Measurements from ENCODE around the gene DCUN1D1.

Gene DCUN1D1

DNA sequence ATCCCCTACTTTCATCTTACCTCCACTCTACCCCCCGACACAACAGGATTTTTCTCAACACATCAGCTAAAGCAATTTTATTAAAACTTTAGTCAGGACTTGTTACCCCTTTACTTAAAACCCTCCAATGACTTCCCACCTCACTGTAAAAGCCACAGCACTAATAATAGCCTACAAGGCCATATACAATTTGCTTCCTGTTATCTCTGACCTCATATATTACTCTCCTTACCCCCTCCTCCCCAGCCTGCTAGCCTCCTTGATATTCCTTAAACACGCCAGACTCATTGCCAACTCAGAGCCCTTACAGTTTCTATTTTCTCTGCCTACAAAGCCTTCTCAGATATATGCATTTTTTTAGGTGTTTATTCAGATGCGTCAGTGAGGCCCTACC lies 54.4 kb downstream of the DCUN1D1 start:
- DNase-seq: no peak

DNA sequence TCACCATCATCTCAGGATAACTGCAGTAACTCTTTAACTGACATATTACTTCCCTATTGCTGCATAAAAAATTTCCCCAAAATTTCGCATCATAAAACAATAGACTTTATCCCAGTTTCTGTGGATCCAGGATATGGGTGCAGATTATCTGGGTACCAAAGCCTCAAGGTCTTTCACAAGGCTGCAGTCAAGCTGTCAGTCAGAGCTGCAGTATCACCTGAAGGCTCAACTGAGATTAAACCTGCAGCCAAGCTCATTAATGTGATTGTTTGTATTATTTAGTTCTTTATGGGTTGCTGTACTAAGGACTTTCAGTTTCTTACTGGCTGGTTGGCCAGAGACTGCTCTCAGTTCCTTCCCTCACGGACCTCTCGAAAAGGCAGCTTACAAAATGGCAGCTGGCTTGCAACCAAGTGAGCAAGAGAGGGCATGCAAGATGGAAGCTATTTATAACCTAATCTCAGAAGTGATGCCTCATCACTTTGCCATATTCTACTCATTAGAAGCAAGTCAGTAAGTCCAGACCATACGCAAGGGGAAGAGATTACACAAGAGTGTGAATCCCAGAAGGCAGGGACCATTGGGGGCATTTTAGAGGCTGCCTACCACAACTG lies 54.9 kb downstream of the DCUN1D1 start:
- DNase-seq: no peak

DNA sequence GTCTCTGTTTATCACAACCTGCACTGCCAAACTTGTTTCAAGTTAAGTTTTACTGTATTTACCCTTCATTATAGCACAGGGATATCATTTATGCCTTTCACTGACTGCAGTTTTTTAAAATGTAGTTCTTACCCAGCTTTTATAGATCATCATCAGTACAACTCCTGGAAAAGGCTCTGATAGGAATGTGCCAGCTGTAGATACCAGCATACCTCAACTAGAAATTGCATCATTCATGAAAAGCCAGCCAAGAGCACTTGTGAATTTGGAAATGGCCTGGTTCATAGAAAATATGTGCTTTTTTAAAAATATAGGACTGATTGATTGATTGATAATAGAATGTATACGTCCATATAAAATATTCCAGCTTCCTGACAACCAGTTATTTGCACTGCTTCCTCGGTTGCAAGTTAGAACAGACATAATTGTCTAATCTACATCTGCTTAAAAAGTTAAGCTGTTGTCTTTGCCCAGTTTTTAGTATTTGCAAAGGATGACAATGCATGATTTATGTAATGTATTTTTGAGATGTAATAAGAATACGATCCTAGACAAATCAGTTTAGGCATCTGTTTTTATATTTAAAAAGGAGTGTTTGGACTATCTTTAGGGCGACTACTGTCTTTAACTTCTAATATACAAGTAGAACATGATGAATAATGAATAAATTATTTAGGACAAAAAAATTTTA lies 58.5 kb downstream of the DCUN1D1 start:
- no peak for DNase-seq

DNA sequence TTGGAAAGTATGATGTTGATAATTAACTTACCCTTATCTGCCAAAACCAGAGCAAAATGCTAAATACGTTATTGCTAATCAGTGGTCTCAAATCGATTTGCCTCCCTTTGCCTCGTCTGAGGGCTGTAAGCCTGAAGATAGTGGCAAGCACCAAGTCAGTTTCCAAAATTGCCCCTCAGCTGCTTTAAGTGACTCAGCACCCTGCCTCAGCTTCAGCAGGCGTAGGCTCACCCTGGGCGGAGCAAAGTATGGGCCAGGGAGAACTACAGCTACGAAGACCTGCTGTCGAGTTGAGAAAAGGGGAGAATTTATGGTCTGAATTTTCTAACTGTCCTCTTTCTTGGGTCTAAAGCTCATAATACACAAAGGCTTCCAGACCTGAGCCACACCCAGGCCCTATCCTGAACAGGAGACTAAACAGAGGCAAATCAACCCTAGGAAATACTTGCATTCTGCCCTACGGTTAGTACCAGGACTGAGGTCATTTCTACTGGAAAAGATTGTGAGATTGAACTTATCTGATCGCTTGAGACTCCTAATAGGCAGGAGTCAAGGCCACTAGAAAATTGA lies 59.7 kb downstream of the DCUN1D1 start:
- DNase-seq: no peak

DNA sequence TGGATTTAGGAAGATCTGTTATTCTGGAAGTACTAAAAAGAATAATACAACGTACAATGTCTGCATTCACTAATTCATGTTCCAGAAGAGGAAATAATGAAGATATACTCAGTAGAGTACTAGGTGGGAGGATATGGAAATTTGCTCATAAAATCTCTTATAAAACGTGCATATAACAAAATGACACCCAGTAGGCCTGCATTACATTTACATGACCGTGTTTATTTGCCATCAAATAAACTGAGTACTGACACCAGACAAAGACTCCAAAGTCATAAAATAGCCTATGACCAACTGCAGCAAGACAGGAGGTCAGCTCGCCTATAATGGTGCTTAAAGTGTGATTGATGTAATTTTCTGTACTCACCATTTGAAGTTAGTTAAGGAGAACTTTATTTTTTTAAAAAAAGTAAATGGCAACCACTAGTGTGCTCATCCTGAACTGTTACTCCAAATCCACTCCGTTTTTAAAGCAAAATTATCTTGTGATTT lies 60.4 kb downstream of the DCUN1D1 start:
- no peak for DNase-seq

DNA sequence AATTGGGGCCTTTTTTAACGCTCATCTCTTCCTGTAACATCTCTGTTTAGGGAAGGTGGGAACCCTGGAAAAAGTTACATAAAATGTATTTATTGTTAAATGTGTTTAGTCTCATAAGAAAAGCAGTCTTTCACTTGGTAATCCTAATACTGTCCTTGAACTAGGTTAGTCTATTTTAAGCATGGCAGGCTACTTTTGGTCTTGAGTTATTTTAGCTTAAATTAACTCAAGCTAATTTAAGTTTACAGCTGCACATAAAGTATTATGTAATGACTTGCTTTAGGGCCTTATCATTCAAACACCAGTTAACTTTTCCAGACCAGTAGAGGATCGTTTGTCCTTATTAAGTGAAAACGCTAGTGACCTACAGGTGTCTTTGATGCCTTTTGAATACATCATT lies 63.2 kb downstream of the DCUN1D1 start:
- DNase-seq: no peak

DNA sequence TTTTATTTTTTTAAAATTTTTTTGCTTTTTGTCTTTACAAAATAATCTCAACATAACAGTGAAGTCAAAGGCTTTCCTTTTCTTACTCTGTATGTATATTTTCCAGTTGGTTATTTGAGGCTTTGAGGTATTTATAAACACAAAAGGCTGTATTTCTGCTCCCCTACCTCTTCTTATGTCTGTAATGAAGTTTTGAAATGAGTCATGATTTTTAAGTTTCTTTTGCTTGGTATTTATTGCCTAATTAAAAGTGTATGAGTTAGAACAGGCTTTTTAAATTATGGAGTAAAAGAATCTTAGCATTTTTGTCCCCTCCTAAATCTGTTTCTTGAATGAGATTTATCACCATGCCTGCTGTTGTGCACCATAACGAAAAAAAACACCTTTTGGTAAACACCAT lies 66.0 kb downstream of the DCUN1D1 start:
- DNase-seq: no peak

DNA sequence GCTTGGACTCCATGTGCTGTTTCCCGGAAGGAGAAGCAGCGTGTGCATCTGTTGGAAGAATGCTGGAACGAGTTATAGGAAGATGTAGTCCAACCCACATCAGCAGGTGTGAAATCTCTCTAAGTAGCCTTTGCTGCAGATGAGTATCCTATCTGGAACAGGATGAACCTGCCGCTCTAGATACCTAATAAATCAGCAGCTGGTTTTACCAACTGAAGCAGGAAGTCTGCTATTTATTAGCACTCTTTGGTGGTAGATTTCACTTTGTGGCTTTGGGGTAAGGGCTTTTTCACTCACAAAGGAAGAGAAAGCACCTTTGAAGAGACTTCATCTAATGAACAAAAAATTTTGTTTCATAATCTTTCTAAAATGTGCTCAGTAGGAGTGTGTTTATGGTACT lies 66.4 kb downstream of the DCUN1D1 start:
- peak; percentile 96 for DNase-seq

DNA sequence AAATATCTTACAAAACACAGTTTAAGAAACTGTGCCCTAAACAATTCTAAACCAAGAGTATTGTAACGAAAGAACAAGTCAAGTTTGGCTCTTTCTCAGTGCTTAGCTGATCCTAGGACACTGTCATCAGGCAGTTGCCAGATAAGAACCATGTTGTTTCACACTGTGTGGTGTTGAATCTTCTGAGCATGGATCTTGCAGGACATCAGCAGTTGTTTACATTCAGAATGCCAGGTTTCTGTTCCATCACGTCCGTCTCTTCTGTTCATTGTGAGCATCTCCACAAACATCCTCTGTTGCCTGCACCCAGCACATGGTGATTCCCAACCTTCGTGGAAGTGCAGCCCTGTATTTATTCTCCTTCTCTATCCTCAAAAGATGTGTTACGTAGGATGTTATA lies 67.9 kb downstream of the DCUN1D1 start:
- no peak for DNase-seq

DNA sequence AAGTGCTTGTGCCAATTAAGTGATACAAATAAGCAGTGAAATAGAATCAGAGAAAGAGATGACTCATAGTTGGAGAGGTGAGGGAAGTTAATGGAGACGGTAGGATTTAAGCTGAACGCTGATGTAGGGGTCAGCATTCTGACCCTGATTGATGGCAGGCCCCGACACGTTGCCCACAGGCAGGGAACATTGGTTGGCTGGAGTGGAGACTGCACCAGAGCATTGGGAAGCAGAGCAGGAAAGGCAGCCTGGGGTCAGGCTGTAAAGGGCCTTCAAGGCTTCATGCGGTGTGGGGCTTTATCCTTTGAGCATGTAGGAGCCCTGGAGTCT lies 68.6 kb downstream of the DCUN1D1 start:
- DNase-seq: no peak

DNA sequence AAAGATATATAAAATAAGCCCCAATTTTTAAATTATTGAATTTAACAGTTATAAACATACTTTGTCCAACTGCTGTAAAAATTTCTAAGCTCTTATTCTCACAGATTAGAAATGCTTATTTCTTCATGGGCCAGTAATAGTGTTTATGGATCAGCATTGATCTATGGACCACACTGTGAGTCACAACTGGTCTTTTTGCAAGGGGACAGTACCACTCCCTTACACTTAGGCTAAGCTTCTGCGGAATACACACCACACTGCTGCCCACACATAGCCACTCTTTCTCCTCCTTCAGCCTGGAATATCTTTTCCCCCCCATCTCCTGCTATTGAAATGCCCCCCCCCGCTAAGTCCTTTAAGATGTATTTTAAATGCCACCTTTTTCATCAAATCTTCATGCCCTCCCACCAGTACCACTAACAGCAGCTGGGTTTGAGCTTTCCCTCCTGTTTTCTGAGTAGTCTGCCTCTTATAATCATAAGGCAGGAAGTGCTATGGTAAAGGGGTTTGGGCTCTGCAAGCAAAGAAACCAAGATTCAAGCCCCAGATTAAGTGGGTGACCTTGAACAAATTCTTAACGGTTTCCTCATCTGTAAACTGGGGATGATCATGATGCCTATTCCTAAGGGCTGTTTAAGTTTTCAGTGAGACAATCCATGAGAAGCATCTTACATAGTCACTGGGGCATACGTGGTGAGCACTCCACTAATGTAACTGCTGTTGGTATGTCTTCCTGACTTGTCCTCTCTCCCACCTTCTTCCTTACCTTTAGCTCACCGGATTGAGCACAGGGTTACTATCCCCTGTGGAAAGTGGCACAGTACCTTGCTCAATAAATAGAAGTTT lies 69.2 kb downstream of the DCUN1D1 start:
- peak; percentile 11 for DNase-seq

DNA sequence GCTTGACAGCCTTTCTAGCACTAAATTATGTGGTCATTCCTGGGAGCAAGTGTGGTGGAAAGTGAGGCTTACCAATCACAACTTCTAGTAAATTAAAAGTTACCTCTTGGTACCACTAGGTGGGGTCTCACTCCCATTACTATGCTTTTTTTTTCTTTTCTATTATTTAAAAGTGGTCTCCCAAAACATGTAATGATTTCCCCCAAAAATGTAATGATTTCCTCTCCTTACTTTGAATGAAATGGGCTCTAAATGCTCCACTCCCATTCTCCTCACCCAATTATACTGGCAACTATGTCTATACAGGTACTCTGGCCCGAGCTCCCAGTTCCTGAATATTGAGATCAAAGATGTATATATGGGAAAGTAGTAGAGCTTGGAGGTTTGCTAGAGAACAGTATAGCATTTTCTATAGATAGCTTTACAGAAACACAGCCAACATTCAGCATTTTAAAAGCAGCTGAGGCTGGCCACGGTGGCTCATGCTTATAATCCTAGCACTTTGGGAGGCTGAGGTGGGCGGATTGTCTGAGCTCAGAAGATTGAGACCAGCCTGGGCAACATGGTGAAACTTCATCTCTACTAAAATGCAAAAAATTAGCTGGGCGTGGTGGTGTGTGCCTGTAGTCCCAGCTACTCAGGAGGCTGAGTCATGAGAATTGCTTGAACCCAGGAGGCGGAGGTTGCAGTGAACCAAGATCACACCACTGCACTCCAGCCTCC lies 70.9 kb downstream of the DCUN1D1 start:
- DNase-seq: peak; percentile 15

DNA sequence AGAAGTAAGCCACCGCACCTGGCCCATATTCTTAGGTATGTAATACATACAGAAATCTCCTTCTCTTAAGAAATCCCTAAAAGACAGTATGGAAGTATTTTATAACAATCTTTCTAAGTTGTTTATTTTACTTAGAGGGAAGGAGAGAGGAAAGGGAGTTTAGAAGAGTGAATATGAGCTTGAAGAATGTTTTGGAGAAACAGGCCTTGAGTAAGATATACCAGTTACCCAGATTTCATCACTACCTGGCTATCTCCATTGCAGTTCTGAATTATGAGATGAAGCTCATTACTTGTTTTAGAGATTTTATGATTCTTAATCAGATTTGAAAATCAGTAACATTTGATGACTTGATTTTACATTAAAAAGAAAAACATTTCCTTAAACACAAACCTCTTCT lies 71.9 kb downstream of the DCUN1D1 start:
- DNase-seq: no peak

DNA sequence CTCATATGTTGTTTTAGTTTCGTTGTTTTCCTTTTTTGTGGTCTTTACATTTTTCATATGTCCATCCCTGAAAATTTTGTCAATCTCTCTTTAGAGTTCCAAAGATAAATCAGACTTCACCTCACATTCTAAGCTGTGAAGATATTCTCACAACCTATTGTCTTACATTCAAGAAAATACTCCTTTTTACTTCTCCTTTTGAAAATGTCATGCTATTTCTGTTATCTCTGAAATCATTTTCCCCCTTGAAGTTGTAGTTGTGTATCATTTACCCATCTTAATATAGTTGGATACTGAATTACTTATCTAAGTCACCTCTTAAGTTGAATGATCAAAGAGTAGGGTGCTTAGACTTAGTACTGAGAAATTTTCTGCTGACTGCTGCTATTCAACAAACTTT lies 74.3 kb downstream of the DCUN1D1 start:
- DNase-seq: no peak

DNA sequence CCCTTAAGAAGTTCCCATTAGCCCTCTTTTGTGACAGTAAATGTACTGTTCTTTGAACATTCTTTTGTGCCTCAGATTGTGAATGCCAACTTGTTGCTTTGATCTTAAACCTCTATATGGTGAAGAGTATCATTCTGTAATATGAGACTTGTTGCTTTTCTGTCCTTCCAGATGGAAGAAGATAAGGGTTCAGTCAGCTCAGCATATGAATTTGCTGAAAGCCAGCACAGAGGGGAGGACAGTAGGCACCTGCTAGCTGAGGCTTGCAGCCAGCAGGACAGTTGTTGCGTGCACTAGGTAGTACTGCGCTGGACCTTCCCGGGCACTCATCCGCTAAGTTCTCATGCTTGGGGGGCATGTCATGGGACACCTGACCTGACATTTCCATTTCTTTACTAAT lies 74.7 kb downstream of the DCUN1D1 start:
- peak; percentile 39 for DNase-seq

DNA sequence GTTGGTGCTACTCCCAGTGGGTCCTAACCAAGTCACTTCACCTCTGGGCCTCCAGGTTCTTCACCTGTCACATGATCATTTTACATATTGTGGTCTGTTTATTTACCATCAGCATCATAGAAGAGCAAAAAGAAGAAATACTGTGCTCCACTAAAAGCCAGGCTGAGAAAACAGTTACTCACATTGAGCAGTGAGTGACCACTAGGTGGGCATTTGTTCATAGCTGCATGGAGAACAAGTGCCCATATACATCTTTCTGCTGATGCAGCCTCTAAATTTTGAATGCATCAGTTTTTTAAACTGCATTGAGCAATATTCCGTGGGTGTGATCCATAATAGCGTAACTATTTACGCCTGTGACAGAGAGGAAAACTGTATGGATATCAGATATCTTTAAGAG lies 76.2 kb downstream of the DCUN1D1 start:
- peak; percentile 62 for DNase-seq

DNA sequence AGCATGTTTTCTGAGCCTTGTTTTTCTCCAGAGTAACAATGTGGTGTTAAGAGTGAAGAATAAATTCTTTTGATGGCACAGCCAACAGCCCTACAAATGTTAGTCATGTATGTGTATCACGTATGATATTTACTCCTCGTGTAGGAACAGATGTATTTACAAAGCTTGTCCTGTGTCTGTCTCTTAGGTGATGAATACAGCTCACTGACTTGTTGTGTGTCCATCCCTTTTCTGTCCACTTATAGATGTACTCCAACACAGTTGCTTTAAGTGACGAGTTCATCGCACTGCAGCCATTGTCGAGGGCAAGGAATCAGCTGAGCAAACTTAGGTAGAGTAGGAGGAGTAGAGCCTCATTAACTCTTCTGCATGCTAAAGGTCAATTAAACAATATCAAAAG lies 78.1 kb downstream of the DCUN1D1 start:
- peak; percentile 69 for DNase-seq

DNA sequence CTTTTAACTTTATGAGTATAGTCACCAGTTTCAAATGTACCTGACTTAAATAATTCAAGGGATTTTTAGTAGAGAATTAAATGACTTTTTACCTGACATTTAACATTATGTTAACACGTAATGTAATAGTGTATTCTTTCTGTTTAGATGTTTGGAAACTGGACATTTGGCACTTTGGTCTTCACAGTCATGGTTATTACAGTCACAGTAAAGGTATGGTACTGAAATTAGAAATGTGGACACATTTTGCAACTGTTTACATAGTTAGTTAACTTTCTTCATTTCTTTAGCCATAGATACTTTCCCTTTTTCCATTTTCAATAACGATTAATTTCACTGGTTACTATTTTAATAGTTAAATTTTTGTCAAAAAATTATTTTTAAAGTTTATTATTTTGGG lies 83.8 kb downstream of the DCUN1D1 start:
- DNase-seq: no peak

DNA sequence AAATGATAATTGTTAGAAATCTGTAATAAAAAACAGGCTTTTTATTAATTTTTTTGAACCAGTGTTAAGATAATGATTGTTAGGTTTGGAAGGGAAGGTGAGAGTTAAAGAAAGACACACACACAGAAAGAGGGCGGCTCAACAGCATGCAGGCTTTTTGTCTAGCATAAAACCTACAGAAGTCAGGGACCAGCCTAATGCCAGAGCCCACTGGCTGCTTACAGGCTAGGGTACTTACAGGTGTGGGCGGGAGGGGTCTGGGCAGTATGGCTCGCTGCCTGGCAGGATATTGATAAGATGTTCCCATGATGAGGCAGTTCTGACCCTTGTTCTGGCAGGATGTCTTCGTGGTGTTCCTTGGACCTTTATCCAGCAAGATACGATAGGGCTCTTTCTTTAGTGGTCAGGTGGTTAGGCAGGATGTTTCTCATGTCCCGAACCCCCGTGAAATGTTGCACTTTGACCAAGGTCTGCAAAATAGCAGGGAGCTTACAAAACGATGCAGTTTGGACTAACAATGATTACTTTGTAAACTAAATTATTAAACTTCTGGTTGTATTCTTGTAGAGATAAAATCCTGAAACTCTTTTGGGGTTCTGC lies 84.7 kb downstream of the DCUN1D1 start:
- DNase-seq: no peak

DNA sequence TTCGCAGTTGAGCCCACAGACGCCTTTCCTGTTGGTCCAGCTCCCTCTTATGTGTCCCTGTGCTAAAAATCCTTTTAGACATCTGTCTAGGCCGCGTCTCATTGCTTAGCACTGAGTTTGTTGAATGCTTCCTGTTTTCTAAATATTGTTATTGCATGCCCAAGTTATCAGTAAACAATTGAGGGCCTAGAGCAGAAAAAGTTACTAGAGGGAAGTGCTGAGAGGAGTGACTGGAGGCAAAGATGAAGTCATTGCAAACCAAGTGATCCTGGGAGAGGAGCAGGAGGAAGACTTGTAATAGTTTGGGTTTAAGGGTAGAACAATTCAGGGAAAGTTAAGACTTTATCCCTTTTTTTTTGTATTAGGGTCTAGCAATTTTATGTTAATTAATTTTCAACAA lies 88.1 kb downstream of the DCUN1D1 start:
- no peak for DNase-seq

DNA sequence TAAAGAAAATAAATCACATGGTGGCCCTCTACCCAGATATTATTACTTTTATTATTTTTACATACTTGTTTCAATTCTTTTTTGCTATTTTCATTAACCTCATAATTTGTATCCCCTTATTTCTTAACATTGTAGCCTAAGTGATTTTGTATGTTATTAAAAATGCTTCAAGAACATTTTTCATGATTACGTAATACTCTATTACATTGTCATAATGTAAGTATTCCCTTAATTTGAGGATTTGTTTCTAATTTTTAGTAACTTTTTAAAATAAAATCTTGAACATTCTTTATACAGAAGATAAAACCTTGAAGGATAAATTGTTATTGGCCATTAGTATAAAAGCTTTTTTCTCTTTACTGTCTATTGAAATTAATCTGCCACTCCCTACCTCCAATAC lies 89.0 kb downstream of the DCUN1D1 start:
- no peak for DNase-seq

DNA sequence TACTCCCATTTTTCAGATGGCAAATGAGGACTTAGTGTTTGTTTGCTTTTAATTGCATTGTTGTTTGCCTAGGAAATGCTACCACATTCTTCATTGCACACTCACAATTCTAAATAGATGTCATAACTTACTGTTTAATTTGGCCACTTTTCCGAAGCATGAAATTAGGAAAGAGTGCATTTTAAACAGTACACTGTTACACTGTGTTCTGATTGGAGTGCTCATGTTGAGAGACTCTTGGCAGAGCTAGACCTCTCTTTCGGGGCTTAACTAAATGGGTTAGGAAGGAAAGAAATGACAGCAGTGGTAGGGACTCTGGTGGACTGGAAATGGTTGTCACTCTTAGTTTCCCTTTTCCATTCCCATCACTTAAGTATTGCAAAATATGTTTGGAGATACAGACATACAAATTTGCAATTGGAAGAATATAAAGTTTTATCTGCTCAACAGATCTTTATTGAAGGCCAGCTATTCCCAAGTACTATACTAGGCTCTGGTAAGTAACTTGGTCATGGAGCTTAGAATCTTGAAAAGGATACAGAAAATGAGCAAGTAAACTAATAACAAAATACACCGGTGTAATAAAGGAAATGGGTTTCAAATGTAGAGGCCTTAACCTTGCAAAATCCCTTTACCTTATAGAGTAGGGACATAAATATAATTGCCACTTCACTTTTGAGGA lies 90.2 kb downstream of the DCUN1D1 start:
- DNase-seq: no peak
